HCT116 (cell line): ENCODE measurements around the gene HDAC5. TPM values are rescaled to one million over a fixed set of nuclear protein-coding genes. Genes with fewer than 3 reads are reported as not detected.

ENCODE experiments used
- ATAC-seq: fragments of 200-7000 bp; cut with Tn5 transposase; 2 replicates; pipeline ENCODE4 v1.9.1; 2020; ENCODE audit warnings: mild to moderate bottlenecking, moderate library complexity
- BruUV-seq: library from RNA; stranded (reverse); fragments of 400-500 nt; replicated peaks from 2 replicates; lab custom pipeline; 2021; lab: Mats Ljungman, UMichigan
- CTCF ChIA-PET: fragments of 300-600 bp; sonication (Branson Sonifier 250); formaldehyde crosslinking; loops from one replicate; lab custom pipeline; 2021; ENCODE audit warnings: antibody characterized with exemption; lab: Charles Lee
- POLR2A ChIA-PET: fragments of 300-600, 350-600 bp; sonication (Branson Sonifier 250); formaldehyde crosslinking; loops from one replicate; lab custom pipeline; 2021; ENCODE audit warnings: antibody characterized with exemption; lab: Charles Lee
- RAD21 ChIA-PET, 2 experiments: fragments of 300-600 bp; sonication (Branson Sonifier 250); formaldehyde crosslinking; loops; one replicate each; lab custom pipeline; 2023; ENCODE audit warnings: low total read pairs in 2 of 2; ENCODE audit not compliant: uncharacterized antibody in 2 of 2, unreplicated experiment in 2 of 2, low non-redundant PET in 1 of 2; lab: Charles Lee
- DNase-seq: peaks from one replicate; pipeline ENCODE4 v3.0.0-alpha.2; 2010; ENCODE audit warnings: low read depth, low spot score
- H2AFZ ChIP-seq: fragments of 200-600 bp; shearing (Covaris generic), sonication (generic); 2 replicates; pipeline ENCODE4 v1.6.1; 2017; ENCODE audit warnings: low read depth, mixed run types, mixed read lengths, antibody characterized with exemption, low read length; ENCODE audit not compliant: poor library complexity, severe bottlenecking
- H3K27ac ChIP-seq: 2 replicates; pipeline ENCODE4 v1.5.1; 2012; ENCODE audit warnings: low read depth, low read length
- H3K27me3 ChIP-seq: fragments of 200-600 bp; sonication (generic); 2 replicates; pipeline ENCODE4 v1.6.1; 2016; ENCODE audit warnings: mixed run types, low read length, mixed read lengths; ENCODE audit not compliant: insufficient read depth
- H3K36me3 ChIP-seq, 2 experiments: fragments of 200-500 bp in 1 of 2; fragments of 200-600 bp in 1 of 2; sonication (Bioruptor generic) in 1 of 2; sonication (generic) in 1 of 2; 2 replicates each; pipeline versions ENCODE4 v1.5.1 to v1.6.1; 2014 to 2016; ENCODE audit warnings: low read length in 2 of 2, inconsistent platforms in 1 of 2, mixed read lengths in 1 of 2, mixed run types in 1 of 2; ENCODE audit not compliant: insufficient read depth in 2 of 2, control insufficient read depth in 1 of 2
- H3K4me1 ChIP-seq, 2 experiments: fragments of 200-600 bp in 1 of 2; sonication (generic) in 1 of 2; 2 replicates each; pipeline versions ENCODE4 v1.5.1 to v1.6.1; 2012 to 2017; ENCODE audit warnings: low read length in 2 of 2, inconsistent platforms in 1 of 2, mild to moderate bottlenecking in 1 of 2, mixed read lengths in 1 of 2, mixed run types in 1 of 2, moderate library complexity in 1 of 2; ENCODE audit not compliant: insufficient read depth in 2 of 2, control insufficient read depth in 1 of 2
- H3K4me2 ChIP-seq: fragments of 200-600 bp; sonication (generic); 2 replicates; pipeline ENCODE4 v1.6.1; 2017; ENCODE audit warnings: mixed run types, low read length, mixed read lengths
- H3K4me3 ChIP-seq, 2 experiments: fragments of 200-600 bp in 1 of 2; sonication (generic) in 1 of 2; replicated peaks in 1 of 2; 2 replicates each; pipeline ENCODE4 v1.5.1; 2011 to 2016; ENCODE audit warnings: low read length in 2 of 2, control low read depth in 1 of 2, low read depth in 1 of 2, mild to moderate bottlenecking in 1 of 2, mixed read lengths in 1 of 2, mixed run types in 1 of 2
- H3K79me2 ChIP-seq: fragments of 200-600 bp; sonication (generic); 2 replicates; pipeline ENCODE4 v1.6.1; 2017; ENCODE audit warnings: mild to moderate bottlenecking, mixed run types, low read length, moderate library complexity, mixed read lengths; ENCODE audit not compliant: insufficient read depth
- H3K9ac ChIP-seq: fragments of 200-600 bp; sonication (generic); 2 replicates; pipeline ENCODE4 v1.6.1; 2016; ENCODE audit warnings: low read length, mixed read lengths
- H3K9me2 ChIP-seq: fragments of 200-600 bp; sonication (generic), shearing (Covaris generic); 2 replicates; pipeline ENCODE4 v1.6.1; 2017; ENCODE audit warnings: mixed run types, mild to moderate bottlenecking, moderate library complexity; ENCODE audit not compliant: insufficient read depth
- H3K9me3 ChIP-seq, 2 experiments: fragments of 200-500 bp in 1 of 2; fragments of 200-600 bp in 1 of 2; sonication (Bioruptor generic) in 1 of 2; sonication (generic) in 1 of 2; 2 replicates each; pipeline ENCODE4 v1.6.1; 2014 to 2017; ENCODE audit warnings: low read length in 2 of 2, mixed read lengths in 2 of 2, inconsistent platforms in 1 of 2, low read depth in 1 of 2, mild to moderate bottlenecking in 1 of 2, mixed run types in 1 of 2, moderate library complexity in 1 of 2; ENCODE audit not compliant: control insufficient read depth in 1 of 2, insufficient read depth in 1 of 2
- H4K20me1 ChIP-seq: fragments of 200-600 bp; sonication (generic), shearing (Covaris generic); 2 replicates; pipeline ENCODE4 v1.6.1; 2017; ENCODE audit warnings: mixed run types, mild to moderate bottlenecking, moderate library complexity; ENCODE audit not compliant: insufficient read depth
- ATF3 ChIP-seq: IDR thresholded peaks from 2 replicates; pipeline ENCODE4 v1.6.1; 2012
- CBX3 ChIP-seq: IDR thresholded peaks from 2 replicates; pipeline ENCODE4 v1.6.1; 2012; ENCODE audit warnings: low read depth
- CEBPB ChIP-seq: IDR thresholded peaks from 2 replicates; pipeline ENCODE4 v1.6.1; 2012; ENCODE audit warnings: low read depth
- EZH2phosphoT487 ChIP-seq: fragments of 200-600 bp; IDR thresholded peaks from 2 replicates; pipeline ENCODE4 v1.6.1; 2018; ENCODE audit warnings: antibody characterized with exemption, borderline replicate concordance
- FOSL1 ChIP-seq: IDR thresholded peaks from 2 replicates; pipeline ENCODE4 v1.6.1; 2012; ENCODE audit warnings: low read depth
- JUND ChIP-seq: IDR thresholded peaks from 2 replicates; pipeline ENCODE4 v1.6.1; 2012
- MAX ChIP-seq: IDR thresholded peaks from 2 replicates; pipeline ENCODE4 v1.6.1; 2012
- POLR2AphosphoS5 ChIP-seq: IDR thresholded peaks from 2 replicates; pipeline ENCODE4 v1.6.1; 2011; ENCODE audit warnings: mild to moderate bottlenecking, low read depth, low read length, moderate library complexity
- RAD21 ChIP-seq: IDR thresholded peaks from 2 replicates; pipeline ENCODE4 v1.6.1; 2012; ENCODE audit warnings: low read depth, mild to moderate bottlenecking
- SIN3A ChIP-seq: IDR thresholded peaks from 2 replicates; pipeline ENCODE4 v1.6.1; 2012; ENCODE audit warnings: low read depth
- SRF ChIP-seq: IDR thresholded peaks from 2 replicates; pipeline ENCODE4 v1.6.1; 2012; ENCODE audit warnings: low read depth
- TCF7L2 ChIP-seq: IDR thresholded peaks from 2 replicates; pipeline ENCODE4 v1.7.0; 2011; ENCODE audit warnings: borderline replicate concordance, inconsistent platforms; ENCODE audit not compliant: insufficient read depth, insufficient read length; ENCODE audit errors: extremely low read depth
- YY1 ChIP-seq: IDR thresholded peaks from 2 replicates; pipeline ENCODE4 v1.6.1; 2011; ENCODE audit warnings: low read length, low read depth, moderate library complexity, mild to moderate bottlenecking; ENCODE audit not compliant: insufficient replicate concordance; ENCODE audit errors: extremely low read depth
- ZFX ChIP-seq: fragments of 450-650 bp; IDR thresholded peaks from 2 replicates; pipeline ENCODE4 v1.6.1; 2017
- intact Hi-C: fragments of 100-400 bp; cut with micrococcal nuclease; formaldehyde crosslinking; loops from 2 replicates; pipeline ENCODE4 v1.10.0; 2022
- total RNA-seq: library from RNA; stranded (reverse); gene quantifications from one replicate; pipeline ENCODE4 v1.2.1, GENCODE V29; 2021; ENCODE audit not compliant: unreplicated experiment

The HDAC5 gene
- total RNA-seq, 1 experiment from 2014 or later: 32.9 TPM

GRCh38 chr17:44113382-44113781, 10.1 kb downstream of the HDAC5 start:
- Histone ChIP-seq H3K4me2 (no peak overlapping the region), H3K9me3 (no peaks in the 10 kb centered on the region), H3K79me2 (no peaks in the 10 kb centered on the region), H3K9ac (no peak overlapping the region), H4K20me1 (no peaks in the 10 kb centered on the region), H3K27me3 (no peaks in the 10 kb centered on the region), H2AFZ (no peak overlapping the region), H3K36me3 (no peaks in the 10 kb centered on the region), H3K4me3 (no peak overlapping the region), H3K4me1 (peaks cover 39 to 58% of the 10 kb centered on the region in 2 experiments), H3K27ac (no peak overlapping the region), H3K9me2 (no peaks in the 10 kb centered on the region)
- RAD21 ChIA-PET: no interaction called here
- intact Hi-C loops: no loop called here
- DNase-seq (no peak), ATAC-seq (no peak)
- POLR2A ChIA-PET: interaction anchor here (1.0 kb wide), 1 partner anchor 23 kb away, joined by 3 read pairs; no protein-coding TSS in a partner anchor
- no TSS peak for BruUV-seq
- TF ChIP-seq JUND (no peak), YY1 (no peak), ATF3 (no peak)
- CTCF ChIA-PET: interaction anchor here (2.0 kb wide), 1 partner anchor 30 kb away, joined by 7 read pairs; no protein-coding TSS in a partner anchor

GRCh38 chr17:44112284-44113280, 10.9 kb downstream of the HDAC5 start:
- peaks cover 46 to 66% of the 10 kb centered on the region in 2 experiments for H3K4me1 ChIP-seq
- no peaks in the 10 kb centered on the region for H4K20me1 ChIP-seq
- H3K9me2 ChIP-seq: no peaks in the 10 kb centered on the region
- ATAC-seq: no peak
- ChIA-PET CTCF (interaction anchor here (2.0 to 2.1 kb wide), 2 partner anchors 10 to 29 kb away, joined by 7 to 13 read pairs; partner anchors contain the start of gene HDAC5), RAD21 (interaction anchor here (1.0 to 1.8 kb wide), 2 partner anchors 17 to 29 kb away, joined by 4 to 5 read pairs; no protein-coding TSS in a partner anchor), POLR2A (no interaction called here)
- H3K9ac ChIP-seq: no peak overlapping the region
- DNase-seq: no peak
- H3K79me2 ChIP-seq: no peaks in the 10 kb centered on the region
- intact Hi-C loops: no loop called here
- no TSS peak for BruUV-seq
- no peaks in the 10 kb centered on the region for H3K36me3 ChIP-seq
- H3K4me3 ChIP-seq: no peak overlapping the region
- H3K4me2 ChIP-seq: peak overlapping the region; percentile 73; the same call in 1 of the 2 replicates
- H3K9me3 ChIP-seq: no peaks in the 10 kb centered on the region
- no peak overlapping the region for H3K27ac ChIP-seq
- H3K27me3 ChIP-seq: no peaks in the 10 kb centered on the region
- no peak overlapping the region for H2AFZ ChIP-seq
- TF ChIP-seq TCF7L2 (no peak), RAD21 (no peak), CEBPB (no peak), MAX (no peak), JUND (no peak), CBX3 (no peak), FOSL1 (no peak), SRF (no peak), YY1 (no peak), POLR2AphosphoS5 (no peak), SIN3A (no peak), ZFX (no peak), ATF3 (no peak), EZH2phosphoT487 (no peak)
- TF ChIP-seq, all 23 proteins: peak for 0
